ENCODE results near the gene BTBD10.
"Not testable (repeated sequence)": the region's sequence is repeated elsewhere in the genome, so short reads cannot be mapped to it uniquely, and the experiment has no call there.

BTBD10 gene

DNA sequence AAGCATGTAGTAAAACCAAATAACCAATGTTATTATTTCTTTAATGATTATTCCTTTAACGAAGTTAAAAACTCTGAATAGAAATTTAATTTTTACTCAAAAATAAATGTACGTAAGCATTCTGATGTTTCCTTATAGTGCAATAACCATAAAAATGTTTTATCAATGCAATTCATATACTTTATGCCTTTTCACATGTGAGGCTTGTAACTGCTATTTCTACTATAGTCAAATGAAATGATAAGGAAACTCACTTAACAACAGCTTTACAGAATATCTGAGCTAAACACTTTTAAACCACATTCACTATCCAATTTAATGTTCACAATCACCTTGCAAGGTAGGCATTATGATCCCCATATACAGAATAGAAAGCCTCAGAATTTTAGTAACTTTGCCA is 17.4 kb downstream of the BTBD10 start:
- no peak for DNase-seq (ENCODE audit: low spot score)
- TF ChIP-seq CTCF (IDR thresholded peaks at IDR 0.05): no peak
- H3K4me3 ChIP-seq: no peak overlapping the region
- no peak overlapping the region for H3K27ac ChIP-seq

DNA sequence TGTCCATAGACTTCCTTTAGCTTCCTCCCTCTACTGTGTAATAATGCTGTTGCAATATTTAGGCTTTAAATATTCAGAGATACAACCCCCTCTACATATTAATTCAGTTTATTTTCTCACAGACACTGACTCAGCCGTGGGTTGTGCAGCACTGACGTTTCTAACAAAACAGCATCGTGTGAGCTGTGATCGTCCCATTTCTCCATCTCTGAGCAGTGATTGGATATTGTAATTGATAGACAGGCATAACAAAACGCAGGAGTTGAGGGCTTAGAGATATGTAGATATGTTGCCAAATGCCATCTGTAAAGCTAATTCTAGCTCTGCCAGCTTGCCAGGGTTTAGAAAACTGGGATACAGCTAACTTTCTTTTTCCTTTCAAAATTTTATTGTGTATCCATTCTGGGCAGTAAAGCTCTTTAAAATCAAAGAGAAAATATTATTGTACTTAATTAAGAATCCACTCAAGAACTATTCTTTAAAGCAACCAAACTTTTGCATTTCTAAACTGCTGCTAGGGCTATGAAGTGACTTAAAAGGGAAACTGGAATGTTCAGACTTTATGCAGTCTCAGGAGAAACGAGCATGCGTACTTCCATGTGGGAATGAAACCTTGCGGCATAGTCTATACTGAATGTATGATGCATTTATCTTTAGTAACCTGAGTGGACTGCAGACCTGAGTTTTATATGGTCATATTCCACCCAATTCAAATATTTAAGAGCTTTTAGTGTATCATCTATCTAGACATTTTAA is 22.7 kb downstream of the BTBD10 start:
- Histone ChIP-seq H3K27ac (peak overlapping the region; percentile 24 to 72), H3K4me3 (peak overlapping the region; percentile 58)
- no peak for DNase-seq (ENCODE audit: low spot score)
- no peak for TF ChIP-seq CTCF (IDR thresholded peaks at IDR 0.05)

GRCh38 chr11:13438291-13438690 is 24.7 kb downstream of the BTBD10 start:
- TF ChIP-seq CTCF (IDR thresholded peaks at IDR 0.05): no peak
- Histone ChIP-seq H3K27ac (no peak overlapping the region), H3K4me3 (no peak overlapping the region)
- DNase-seq (ENCODE audit: low spot score): no peak

DNA sequence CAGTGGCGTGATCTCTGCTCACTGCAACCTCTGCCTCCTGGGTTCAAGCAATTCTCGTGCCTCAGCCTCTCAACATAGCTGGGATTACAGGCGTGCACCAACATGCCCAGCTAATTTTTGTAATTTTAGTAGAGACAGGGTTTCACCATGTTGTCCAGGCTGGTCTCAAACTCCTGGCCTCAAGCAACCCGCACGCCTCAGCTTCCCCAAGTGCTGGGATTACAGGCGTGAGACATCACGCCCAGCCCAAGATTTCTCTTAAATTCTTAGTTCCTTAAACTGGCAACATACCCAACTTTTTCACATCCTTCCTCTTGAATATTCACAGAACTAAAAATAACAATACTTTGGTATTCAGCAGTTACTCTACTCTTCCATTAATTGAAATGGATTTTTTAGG is 26.2 kb downstream of the BTBD10 start:
- not testable (repeated sequence) for DNase-seq (ENCODE audit: low spot score); H3K27ac ChIP-seq; H3K4me3 ChIP-seq

- H3K4me3 ChIP-seq: no peak overlapping the region
- H3K27ac ChIP-seq: no peak overlapping the region
- TF ChIP-seq CTCF (IDR thresholded peaks at IDR 0.05): no peak
- no peak for DNase-seq (ENCODE audit: low spot score)
Measured at GRCh38 chr11:13434247-13435205, 28.5 kb downstream of the BTBD10 start.

- DNase-seq (ENCODE audit: low spot score): no peak
- Histone ChIP-seq H3K27ac (no peak overlapping the region), H3K4me3 (no peak overlapping the region)
- no peak for TF ChIP-seq CTCF (IDR thresholded peaks at IDR 0.05)
Measured at GRCh38 chr11:13433437-13433836, 29.6 kb downstream of the BTBD10 start.

GRCh38 chr11:13429836-13430235 is 33.2 kb downstream of the BTBD10 start:
- no peak for DNase-seq (ENCODE audit: low spot score)
- H3K4me3 ChIP-seq: no peak overlapping the region
- no peak for TF ChIP-seq CTCF (IDR thresholded peaks at IDR 0.05)

More at GRCh38 chr11:13429836-13430235, 33.2 kb downstream of the BTBD10 start:
- H3K27ac ChIP-seq: no peak overlapping the region

Measured in coronary artery (tissue), 2 donors.